ENCODE results near the gene NAB1. TPM values are rescaled to one million over a fixed set of nuclear protein-coding genes. Genes with fewer than 3 reads are reported as not detected.

Gene NAB1
- total and polyA plus RNA-seq, 2 experiments from 2014 or later, result 10.4 to 40.2 TPM

DNA sequence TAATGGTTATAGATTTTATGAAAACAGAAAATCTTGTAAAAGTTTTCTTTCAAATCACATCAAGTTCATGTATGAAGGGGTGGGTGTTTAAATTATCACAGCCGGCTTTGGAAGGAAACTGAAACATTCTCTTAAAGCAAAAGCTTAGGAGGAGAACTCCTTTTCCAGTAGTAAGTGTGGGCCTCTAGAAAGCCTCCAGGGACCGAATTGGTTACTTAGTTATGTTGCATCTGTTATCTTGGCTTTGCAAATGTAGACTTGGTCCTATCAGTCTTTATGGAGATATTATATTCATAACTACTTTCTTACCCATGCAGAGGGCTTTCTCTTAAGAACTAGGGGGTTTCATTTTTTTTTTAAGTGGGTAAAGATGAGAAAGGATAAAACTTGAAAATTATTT is 7.4 kb downstream of the NAB1 start:
- no peaks in the 10 kb centered on the region for H3K9me2 ChIP-seq (ENCODE audit: insufficient read depth)
- Mint-ChIP-seq H3K27me3 (ENCODE audit: insufficient read depth, low read depth, poor library complexity) (peaks cover 2% of the 10 kb centered on the region), H3K9me3 (no peaks in the 10 kb centered on the region), H3K36me3 (ENCODE audit: low read depth) (no peaks in the 10 kb centered on the region; the same call in 2 of the 3 replicates), H3K27ac (no peak overlapping the region), H3K4me1 (peaks cover 23% of the 10 kb centered on the region), H3K4me3 (no peak overlapping the region)
- H3K27ac ChIP-seq (ENCODE audit: low read depth), result no peak overlapping the region
- ATAC-seq, result no peak
- H3K36me3 ChIP-seq (ENCODE audit: insufficient read depth), result no peaks in the 10 kb centered on the region
- no peak overlapping the region for H3K4me3 ChIP-seq
- no peak overlapping the region for H2AFZ ChIP-seq
- peaks cover 71% of the 10 kb centered on the region for H3K79me2 ChIP-seq (replicated peaks; ENCODE audit: insufficient read depth)
- DNase-seq (ENCODE audit: low spot score), result no peak
- H3F3A ChIP-seq (replicated peaks; ENCODE audit: low read depth), result no peaks in the 10 kb centered on the region
- peaks cover 11% of the 10 kb centered on the region; the same call in 1 of the 2 replicates for H4K20me1 ChIP-seq (replicated peaks; ENCODE audit: insufficient read depth)
- peaks cover 1% of the 10 kb centered on the region for H3K27me3 ChIP-seq (ENCODE audit: insufficient read depth)
- TF ChIP-seq ZNF331 (CRISPR knock-in tag; IDR thresholded peaks at IDR 0.05; ENCODE audit: low read depth), result no peak
- TF ChIP-seq NANOG (IDR thresholded peaks at IDR 0.05; ENCODE audit: borderline replicate concordance), result no peak
- TF ChIP-seq POLR2AphosphoS5 (IDR thresholded peaks at IDR 0.05; ENCODE audit: low read depth), result no peak
- TF ChIP-seq, protein P1, sequence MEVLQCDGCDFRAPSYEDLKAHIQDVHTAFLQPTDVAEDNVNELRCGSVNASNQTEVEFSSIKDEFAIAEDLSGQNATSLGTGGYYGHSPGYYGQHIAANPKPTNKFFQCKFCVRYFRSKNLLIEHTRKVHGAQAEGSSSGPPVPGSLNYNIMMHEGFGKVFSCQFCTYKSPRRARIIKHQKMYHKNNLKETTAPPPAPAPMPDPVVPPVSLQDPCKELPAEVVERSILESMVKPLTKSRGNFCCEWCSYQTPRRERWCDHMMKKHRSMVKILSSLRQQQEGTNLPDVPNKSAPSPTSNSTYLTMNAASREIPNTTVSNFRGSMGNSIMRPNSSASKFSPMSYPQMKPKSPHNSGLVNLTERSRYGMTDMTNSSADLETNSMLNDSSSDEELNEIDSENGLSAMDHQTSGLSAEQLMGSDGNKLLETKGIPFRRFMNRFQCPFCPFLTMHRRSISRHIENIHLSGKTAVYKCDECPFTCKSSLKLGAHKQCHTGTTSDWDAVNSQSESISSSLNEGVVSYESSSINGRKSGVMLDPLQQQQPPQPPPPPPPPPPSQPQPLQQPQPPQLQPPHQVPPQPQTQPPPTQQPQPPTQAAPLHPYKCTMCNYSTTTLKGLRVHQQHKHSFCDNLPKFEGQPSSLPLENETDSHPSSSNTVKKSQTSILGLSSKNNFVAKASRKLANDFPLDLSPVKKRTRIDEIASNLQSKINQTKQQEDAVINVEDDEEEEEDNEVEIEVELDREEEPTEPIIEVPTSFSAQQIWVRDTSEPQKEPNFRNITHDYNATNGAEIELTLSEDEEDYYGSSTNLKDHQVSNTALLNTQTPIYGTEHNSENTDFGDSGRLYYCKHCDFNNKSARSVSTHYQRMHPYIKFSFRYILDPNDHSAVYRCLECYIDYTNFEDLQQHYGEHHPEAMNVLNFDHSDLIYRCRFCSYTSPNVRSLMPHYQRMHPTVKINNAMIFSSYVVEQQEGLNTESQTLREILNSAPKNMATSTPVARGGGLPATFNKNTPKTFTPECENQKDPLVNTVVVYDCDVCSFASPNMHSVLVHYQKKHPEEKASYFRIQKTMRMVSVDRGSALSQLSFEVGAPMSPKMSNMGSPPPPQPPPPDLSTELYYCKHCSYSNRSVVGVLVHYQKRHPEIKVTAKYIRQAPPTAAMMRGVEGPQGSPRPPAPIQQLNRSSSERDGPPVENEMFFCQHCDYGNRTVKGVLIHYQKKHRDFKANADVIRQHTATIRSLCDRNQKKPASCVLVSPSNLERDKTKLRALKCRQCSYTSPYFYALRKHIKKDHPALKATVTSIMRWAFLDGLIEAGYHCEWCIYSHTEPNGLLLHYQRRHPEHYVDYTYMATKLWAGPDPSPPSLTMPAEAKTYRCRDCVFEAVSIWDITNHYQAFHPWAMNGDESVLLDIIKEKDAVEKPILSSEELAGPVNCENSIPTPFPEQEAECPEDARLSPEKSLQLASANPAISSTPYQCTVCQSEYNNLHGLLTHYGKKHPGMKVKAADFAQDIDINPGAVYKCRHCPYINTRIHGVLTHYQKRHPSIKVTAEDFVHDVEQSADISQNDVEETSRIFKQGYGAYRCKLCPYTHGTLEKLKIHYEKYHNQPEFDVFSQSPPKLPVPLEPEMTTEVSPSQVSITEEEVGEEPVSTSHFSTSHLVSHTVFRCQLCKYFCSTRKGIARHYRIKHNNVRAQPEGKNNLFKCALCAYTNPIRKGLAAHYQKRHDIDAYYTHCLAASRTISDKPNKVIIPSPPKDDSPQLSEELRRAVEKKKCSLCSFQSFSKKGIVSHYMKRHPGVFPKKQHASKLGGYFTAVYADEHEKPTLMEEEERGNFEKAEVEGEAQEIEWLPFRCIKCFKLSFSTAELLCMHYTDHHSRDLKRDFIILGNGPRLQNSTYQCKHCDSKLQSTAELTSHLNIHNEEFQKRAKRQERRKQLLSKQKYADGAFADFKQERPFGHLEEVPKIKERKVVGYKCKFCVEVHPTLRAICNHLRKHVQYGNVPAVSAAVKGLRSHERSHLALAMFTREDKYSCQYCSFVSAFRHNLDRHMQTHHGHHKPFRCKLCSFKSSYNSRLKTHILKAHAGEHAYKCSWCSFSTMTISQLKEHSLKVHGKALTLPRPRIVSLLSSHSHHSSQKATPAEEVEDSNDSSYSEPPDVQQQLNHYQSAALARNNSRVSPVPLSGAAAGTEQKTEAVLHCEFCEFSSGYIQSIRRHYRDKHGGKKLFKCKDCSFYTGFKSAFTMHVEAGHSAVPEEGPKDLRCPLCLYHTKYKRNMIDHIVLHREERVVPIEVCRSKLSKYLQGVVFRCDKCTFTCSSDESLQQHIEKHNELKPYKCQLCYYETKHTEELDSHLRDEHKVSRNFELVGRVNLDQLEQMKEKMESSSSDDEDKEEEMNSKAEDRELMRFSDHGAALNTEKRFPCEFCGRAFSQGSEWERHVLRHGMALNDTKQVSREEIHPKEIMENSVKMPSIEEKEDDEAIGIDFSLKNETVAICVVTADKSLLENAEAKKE (CRISPR knock-in tag; IDR thresholded peaks at IDR 0.05), result no peak
- TF ChIP-seq, protein P2, sequence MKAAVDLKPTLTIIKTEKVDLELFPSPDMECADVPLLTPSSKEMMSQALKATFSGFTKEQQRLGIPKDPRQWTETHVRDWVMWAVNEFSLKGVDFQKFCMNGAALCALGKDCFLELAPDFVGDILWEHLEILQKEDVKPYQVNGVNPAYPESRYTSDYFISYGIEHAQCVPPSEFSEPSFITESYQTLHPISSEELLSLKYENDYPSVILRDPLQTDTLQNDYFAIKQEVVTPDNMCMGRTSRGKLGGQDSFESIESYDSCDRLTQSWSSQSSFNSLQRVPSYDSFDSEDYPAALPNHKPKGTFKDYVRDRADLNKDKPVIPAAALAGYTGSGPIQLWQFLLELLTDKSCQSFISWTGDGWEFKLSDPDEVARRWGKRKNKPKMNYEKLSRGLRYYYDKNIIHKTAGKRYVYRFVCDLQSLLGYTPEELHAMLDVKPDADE (IDR thresholded peaks at IDR 0.05), result no peak
- no peak for TF ChIP-seq JUNB (IDR thresholded peaks at IDR 0.05; ENCODE audit: unreplicated experiment)
- no peak for TF ChIP-seq EZH2 (IDR thresholded peaks at IDR 0.05; ENCODE audit: low read depth, unreplicated experiment)
- TF ChIP-seq ZNF114 (CRISPR knock-in tag; IDR thresholded peaks at IDR 0.05), result no peak
- TF ChIP-seq STAT1 (IDR thresholded peaks at IDR 0.05; ENCODE audit: unreplicated experiment), result no peak
- TF ChIP-seq, protein P3, sequence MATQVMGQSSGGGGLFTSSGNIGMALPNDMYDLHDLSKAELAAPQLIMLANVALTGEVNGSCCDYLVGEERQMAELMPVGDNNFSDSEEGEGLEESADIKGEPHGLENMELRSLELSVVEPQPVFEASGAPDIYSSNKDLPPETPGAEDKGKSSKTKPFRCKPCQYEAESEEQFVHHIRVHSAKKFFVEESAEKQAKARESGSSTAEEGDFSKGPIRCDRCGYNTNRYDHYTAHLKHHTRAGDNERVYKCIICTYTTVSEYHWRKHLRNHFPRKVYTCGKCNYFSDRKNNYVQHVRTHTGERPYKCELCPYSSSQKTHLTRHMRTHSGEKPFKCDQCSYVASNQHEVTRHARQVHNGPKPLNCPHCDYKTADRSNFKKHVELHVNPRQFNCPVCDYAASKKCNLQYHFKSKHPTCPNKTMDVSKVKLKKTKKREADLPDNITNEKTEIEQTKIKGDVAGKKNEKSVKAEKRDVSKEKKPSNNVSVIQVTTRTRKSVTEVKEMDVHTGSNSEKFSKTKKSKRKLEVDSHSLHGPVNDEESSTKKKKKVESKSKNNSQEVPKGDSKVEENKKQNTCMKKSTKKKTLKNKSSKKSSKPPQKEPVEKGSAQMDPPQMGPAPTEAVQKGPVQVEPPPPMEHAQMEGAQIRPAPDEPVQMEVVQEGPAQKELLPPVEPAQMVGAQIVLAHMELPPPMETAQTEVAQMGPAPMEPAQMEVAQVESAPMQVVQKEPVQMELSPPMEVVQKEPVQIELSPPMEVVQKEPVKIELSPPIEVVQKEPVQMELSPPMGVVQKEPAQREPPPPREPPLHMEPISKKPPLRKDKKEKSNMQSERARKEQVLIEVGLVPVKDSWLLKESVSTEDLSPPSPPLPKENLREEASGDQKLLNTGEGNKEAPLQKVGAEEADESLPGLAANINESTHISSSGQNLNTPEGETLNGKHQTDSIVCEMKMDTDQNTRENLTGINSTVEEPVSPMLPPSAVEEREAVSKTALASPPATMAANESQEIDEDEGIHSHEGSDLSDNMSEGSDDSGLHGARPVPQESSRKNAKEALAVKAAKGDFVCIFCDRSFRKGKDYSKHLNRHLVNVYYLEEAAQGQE (IDR thresholded peaks at IDR 0.05; ENCODE audit: unreplicated experiment), result no peak
- TF ChIP-seq, protein P4, sequence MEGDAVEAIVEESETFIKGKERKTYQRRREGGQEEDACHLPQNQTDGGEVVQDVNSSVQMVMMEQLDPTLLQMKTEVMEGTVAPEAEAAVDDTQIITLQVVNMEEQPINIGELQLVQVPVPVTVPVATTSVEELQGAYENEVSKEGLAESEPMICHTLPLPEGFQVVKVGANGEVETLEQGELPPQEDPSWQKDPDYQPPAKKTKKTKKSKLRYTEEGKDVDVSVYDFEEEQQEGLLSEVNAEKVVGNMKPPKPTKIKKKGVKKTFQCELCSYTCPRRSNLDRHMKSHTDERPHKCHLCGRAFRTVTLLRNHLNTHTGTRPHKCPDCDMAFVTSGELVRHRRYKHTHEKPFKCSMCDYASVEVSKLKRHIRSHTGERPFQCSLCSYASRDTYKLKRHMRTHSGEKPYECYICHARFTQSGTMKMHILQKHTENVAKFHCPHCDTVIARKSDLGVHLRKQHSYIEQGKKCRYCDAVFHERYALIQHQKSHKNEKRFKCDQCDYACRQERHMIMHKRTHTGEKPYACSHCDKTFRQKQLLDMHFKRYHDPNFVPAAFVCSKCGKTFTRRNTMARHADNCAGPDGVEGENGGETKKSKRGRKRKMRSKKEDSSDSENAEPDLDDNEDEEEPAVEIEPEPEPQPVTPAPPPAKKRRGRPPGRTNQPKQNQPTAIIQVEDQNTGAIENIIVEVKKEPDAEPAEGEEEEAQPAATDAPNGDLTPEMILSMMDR (conservative IDR thresholded peaks at IDR 0.05; ENCODE audit: low read depth in 2 of 2), result no peak
- no peak for TF ChIP-seq CREB1 (CRISPR knock-in tag; IDR thresholded peaks at IDR 0.05; ENCODE audit: low read depth)
- TF ChIP-seq EZH2phosphoT487 (IDR thresholded peaks at IDR 0.05; ENCODE audit: unreplicated experiment), result no peak
- H3K4me1 ChIP-seq (ENCODE audit: insufficient read depth), result peaks cover 25% of the 10 kb centered on the region; the same call in 1 of the 2 replicates
- no peak overlapping the region for H3K4me2 ChIP-seq

Data from GM23338 (cell line).